Measurements from ENCODE around the gene MRPS15.
"Not testable (repeated sequence)": the region's sequence is repeated elsewhere in the genome, so short reads cannot be mapped to it uniquely, and the experiment has no call there.

MRPS15 gene

DNA sequence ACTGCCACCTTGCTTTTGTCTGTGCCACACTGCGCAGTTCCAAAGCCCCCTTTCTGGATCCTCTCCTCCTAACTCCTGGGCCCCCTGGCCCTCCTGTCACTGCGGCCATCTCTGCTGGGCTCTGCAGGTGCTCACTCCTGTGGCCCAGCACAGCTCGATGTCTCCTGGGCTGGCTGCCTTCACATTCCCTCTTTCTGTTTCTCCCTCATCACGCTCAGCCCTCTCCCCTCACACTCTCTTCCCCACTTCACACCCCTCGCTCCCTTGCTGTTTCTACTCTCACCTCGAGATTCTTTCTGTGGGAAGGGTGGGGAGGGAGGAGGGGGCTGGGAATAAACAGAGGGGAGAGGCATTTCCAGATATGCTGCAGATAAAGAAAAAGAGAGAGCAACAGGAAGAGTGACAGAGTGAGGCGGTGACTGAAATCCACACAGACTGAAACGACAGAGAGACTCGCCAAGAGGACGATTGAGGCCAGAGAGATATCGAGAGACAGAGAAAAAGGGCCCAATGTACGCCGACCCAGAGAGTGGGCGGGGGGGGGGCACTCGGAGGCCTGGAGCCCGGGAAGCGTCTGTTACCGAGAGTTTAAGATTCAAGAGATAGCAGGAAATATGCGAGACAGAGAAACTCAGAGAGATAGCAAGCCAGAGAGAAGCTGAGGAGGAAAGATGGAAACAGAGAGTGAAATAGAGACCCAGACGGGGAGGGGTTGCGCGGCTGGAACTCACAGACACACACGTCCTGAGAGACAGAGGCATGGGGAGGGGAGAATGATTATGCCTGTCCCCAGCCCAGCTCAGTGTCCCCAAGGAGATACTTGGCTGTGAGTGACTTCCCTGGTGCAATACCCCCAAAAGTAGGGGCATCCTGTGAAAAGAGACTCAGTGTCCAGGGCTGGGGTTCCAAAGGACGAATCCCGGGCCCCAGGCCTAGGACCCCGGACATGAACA lies 17.9 kb upstream of the MRPS15 start:
- Histone ChIP-seq H3K4me1 (ENCODE audit: low read depth, poor library complexity, severe bottlenecking) (no peaks in the 10 kb centered on the region), H3K4me3 (IDR thresholded peaks at IDR 0.05; ENCODE audit: insufficient read depth, low read depth, low read length) (no peak overlapping the region), H3K27ac (no peak overlapping the region), H4K20me1 (ENCODE audit: insufficient read depth) (no peaks in the 10 kb centered on the region), H3K9ac (no peak overlapping the region), H3K4me2 (no peak overlapping the region), H2AFZ (ENCODE audit: low read depth) (no peak overlapping the region), H3K27me3 (ENCODE audit: insufficient read depth, low read depth) (no peaks in the 10 kb centered on the region; the same call in 1 of the 2 replicates), H3K79me2 (ENCODE audit: insufficient read depth, low read depth) (no peaks in the 10 kb centered on the region), H3K36me3 (ENCODE audit: insufficient read depth) (no peaks in the 10 kb centered on the region)
- no peak for TF ChIP-seq CTCF (conservative IDR thresholded peaks at IDR 0.05; ENCODE audit: low read depth, low read length)

DNA sequence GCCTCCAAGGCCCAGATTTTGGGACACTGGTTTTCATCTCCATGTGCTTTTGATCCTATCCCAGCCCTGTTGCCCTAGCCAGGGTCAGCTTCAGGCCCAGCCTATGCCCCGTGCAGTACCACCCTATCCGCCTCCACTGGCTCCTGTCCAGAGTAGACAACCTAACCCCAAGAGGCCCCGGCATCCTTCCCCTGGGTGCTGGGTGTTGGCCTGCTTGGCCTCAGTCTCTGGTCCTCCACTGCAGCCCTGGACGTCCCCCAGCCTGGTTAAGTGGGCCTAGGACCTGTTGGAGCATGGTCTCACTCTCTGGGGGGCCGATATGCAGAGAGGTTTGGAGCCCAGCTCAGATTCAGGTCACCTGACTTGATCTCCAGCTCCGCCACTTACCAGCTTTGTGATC lies 16.9 kb upstream of the MRPS15 start:
- no peak for TF ChIP-seq CTCF (conservative IDR thresholded peaks at IDR 0.05; ENCODE audit: low read depth, low read length)

GRCh38 chr1:36480161-36480560 lies 16.0 kb upstream of the MRPS15 start:
- Histone ChIP-seq H3K79me2 (ENCODE audit: insufficient read depth, low read depth) (no peaks in the 10 kb centered on the region), H3K4me3 (IDR thresholded peaks at IDR 0.05; ENCODE audit: insufficient read depth, low read depth, low read length) (no peak overlapping the region), H3K4me2 (no peak overlapping the region), H3K4me1 (ENCODE audit: low read depth, poor library complexity, severe bottlenecking) (peaks cover 2% of the 10 kb centered on the region), H3K36me3 (ENCODE audit: insufficient read depth) (no peaks in the 10 kb centered on the region), H3K9ac (no peak overlapping the region), H3K27me3 (ENCODE audit: insufficient read depth, low read depth) (no peaks in the 10 kb centered on the region; the same call in 1 of the 2 replicates), H3K27ac (no peak overlapping the region), H2AFZ (ENCODE audit: low read depth) (no peak overlapping the region), H4K20me1 (ENCODE audit: insufficient read depth) (no peaks in the 10 kb centered on the region)
- TF ChIP-seq CTCF (conservative IDR thresholded peaks at IDR 0.05; ENCODE audit: low read depth, low read length) = no peak

More for the DNA sequence above, 16.9 kb upstream of the MRPS15 start:
- no peaks in the 10 kb centered on the region for H4K20me1 ChIP-seq (ENCODE audit: insufficient read depth)
- no peaks in the 10 kb centered on the region; the same call in 1 of the 2 replicates for H3K27me3 ChIP-seq (ENCODE audit: insufficient read depth, low read depth)
- H3K36me3 ChIP-seq (ENCODE audit: insufficient read depth) = no peaks in the 10 kb centered on the region
- H2AFZ ChIP-seq (ENCODE audit: low read depth) = no peak overlapping the region
- H3K79me2 ChIP-seq (ENCODE audit: insufficient read depth, low read depth) = no peaks in the 10 kb centered on the region
- no peaks in the 10 kb centered on the region for H3K4me1 ChIP-seq (ENCODE audit: low read depth, poor library complexity, severe bottlenecking)
- H3K4me2 ChIP-seq = no peak overlapping the region
- no peak overlapping the region for H3K27ac ChIP-seq
- no peak overlapping the region for H3K4me3 ChIP-seq (IDR thresholded peaks at IDR 0.05; ENCODE audit: insufficient read depth, low read depth, low read length)
- no peak overlapping the region for H3K9ac ChIP-seq

DNA sequence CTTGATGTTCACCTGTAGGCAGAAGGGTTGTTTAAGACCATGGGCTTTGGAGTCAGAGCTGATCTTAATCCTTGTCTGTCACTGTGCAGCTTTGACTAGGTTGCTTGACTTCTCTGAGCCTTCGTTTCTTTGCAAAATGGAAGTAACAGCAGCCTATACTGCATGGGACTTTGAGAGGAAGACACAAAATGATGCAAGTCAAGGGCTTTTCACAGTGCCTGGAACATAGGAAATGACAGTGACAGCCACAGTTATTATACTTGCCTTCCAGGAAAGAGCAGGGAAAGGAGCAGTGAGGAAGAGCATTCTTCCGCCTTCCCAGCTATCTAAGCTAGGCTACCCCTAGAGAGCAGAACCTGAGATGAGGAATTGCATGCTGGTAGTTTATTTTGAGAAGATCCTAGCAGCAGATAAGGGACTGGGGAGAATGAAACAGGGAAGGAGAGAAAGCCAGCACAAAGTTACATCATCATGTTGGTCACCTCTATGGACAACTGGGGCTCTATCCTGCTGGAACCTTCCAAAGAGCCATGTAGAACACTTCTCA lies 15.4 kb upstream of the MRPS15 start:
- Histone ChIP-seq H3K27ac (no peak overlapping the region), H3K4me2 (no peak overlapping the region), H3K4me3 (IDR thresholded peaks at IDR 0.05; ENCODE audit: insufficient read depth, low read depth, low read length) (no peak overlapping the region), H3K27me3 (ENCODE audit: insufficient read depth, low read depth) (no peaks in the 10 kb centered on the region; the same call in 1 of the 2 replicates), H2AFZ (ENCODE audit: low read depth) (no peak overlapping the region), H3K79me2 (ENCODE audit: insufficient read depth, low read depth) (no peaks in the 10 kb centered on the region), H3K4me1 (ENCODE audit: low read depth, poor library complexity, severe bottlenecking) (peaks cover 8% of the 10 kb centered on the region), H3K36me3 (ENCODE audit: insufficient read depth) (no peaks in the 10 kb centered on the region), H3K9ac (no peak overlapping the region), H4K20me1 (ENCODE audit: insufficient read depth) (no peaks in the 10 kb centered on the region)
- no peak for TF ChIP-seq CTCF (conservative IDR thresholded peaks at IDR 0.05; ENCODE audit: low read depth, low read length)

DNA sequence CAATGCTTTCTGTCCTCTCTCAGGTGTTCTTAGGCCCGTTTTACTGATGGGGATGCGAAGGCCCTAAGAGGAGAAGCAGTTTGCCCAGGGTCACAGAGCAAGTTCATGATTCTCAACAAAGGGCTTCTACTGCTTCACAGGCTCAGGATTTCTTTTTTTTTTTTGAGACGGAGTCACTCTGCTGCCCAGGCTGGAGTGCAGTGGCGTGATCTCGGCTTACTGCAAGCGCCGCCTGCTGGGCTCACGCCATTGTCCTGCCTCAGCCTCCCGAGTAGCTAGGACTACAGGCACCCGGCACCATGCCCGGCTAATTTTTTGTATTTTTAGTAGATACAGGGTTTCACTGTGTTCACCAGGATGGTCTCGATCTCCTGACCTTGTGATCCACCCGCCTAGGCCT lies 13.4 kb upstream of the MRPS15 start:
- H3K9ac ChIP-seq; H3K27me3 ChIP-seq (ENCODE audit: insufficient read depth, low read depth); H2AFZ ChIP-seq (ENCODE audit: low read depth); H3K79me2 ChIP-seq (ENCODE audit: insufficient read depth, low read depth); H3K4me2 ChIP-seq; H3K4me3 ChIP-seq (IDR thresholded peaks at IDR 0.05; ENCODE audit: insufficient read depth, low read depth, low read length); H3K27ac ChIP-seq; H3K36me3 ChIP-seq (ENCODE audit: insufficient read depth); H4K20me1 ChIP-seq (ENCODE audit: insufficient read depth): not testable (repeated sequence)
- peaks cover 23% of the 10 kb centered on the region for H3K4me1 ChIP-seq (ENCODE audit: low read depth, poor library complexity, severe bottlenecking)

Data from KMS-11 (cell line).